ENCODE measurements around the gene NELFE.
"Not testable (repeated sequence)": the region's sequence is repeated elsewhere in the genome, so short reads cannot be mapped to it uniquely, and the experiment has no call there.

The NELFE gene

DNA sequence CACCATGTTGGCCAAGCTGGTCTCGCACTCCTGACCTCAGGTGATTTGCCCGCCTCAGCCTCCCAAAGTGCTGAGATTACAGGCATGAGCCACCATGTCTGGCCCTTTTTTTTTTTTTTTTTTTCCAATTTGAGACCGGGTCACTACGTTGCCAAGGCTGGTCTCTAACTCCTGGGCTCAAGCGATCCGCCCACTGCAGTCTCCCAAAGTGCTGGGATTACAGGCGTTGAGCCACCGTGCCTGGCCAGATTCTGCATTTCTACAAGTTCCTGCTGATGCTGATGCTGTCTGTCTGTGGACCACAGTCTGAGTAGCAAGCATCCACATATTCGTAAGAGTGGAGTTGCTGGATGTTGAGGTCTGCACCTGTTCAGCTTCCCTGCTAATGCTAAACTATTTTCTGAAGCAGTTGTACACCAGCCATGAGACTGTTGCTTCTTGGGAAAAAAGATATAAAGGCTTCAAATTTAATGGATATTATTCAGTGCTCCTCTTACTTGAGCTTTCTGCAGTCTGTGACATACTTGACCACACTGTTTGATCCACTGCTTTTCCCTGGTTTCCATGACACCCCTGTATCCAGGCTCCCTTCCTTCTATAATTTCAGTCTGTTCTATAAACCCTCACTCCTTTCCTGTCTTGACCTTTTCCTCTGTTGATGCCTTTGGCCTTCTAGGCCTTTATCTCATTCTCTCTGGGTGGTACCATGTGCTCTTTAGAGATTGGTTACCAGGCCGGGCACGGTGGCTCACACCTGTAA is 46.8 kb downstream of the NELFE start:
- DNase-seq, result no peak

DNA sequence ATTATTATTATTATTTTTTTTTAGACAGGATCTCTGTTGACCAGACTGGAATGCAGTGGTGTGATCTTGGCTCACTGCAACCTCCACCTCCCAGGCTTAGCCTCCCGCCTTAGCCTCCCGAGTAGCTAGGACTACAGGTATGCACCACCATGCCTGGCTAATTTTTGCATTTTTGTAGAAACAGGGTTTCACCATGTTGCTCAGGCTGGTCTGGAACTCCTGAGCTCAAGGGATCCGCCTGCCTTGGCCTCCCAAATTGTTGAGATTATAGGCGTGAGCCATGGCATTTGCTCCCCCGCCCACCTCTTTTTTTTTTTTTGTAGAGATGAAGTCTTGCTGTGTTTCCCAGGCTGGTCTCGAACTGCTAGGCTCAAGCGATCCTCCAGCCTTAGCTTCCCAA is 49.5 kb downstream of the NELFE start:
- not testable (repeated sequence) for DNase-seq

DNA sequence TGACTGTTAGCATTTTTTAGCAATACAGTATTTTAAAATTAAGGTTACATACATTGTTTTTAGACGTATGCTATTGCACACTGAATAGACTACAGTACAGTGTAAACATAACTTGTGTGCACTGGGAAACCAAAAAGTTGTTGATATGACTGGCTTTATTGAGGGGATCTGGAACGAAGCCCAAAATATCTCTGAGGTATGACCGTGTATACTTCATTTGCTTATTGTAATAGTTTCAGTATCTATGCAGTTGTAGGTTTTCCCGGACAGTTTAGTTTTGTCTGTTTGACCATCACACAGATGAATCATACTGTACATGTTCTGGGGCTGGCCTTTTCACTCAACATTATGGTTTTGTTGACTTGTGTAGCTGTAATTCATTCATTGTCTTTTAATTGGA is 50.0 kb downstream of the NELFE start:
- DNase-seq, result peak; percentile 87

DNA sequence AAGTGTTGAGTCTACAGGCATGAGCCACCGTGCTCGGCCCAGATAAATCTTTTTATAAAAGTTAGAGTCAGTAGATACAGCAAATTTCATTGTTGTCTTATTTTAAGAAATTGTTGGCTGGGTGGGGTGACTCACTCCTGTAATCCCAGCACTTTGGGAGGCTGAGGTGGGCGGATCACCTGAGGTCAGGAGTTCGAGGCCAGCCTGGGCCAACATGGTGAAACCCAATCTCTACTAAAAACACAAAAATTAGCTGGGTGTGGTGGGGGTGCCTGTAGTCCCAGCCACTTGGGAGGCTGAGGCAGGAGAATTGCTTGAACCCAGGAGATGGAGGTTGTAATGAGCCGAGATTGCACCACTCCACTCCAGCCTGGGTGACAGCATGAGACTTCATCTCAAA is 50.5 kb downstream of the NELFE start:
- not testable (repeated sequence) for DNase-seq

DNA sequence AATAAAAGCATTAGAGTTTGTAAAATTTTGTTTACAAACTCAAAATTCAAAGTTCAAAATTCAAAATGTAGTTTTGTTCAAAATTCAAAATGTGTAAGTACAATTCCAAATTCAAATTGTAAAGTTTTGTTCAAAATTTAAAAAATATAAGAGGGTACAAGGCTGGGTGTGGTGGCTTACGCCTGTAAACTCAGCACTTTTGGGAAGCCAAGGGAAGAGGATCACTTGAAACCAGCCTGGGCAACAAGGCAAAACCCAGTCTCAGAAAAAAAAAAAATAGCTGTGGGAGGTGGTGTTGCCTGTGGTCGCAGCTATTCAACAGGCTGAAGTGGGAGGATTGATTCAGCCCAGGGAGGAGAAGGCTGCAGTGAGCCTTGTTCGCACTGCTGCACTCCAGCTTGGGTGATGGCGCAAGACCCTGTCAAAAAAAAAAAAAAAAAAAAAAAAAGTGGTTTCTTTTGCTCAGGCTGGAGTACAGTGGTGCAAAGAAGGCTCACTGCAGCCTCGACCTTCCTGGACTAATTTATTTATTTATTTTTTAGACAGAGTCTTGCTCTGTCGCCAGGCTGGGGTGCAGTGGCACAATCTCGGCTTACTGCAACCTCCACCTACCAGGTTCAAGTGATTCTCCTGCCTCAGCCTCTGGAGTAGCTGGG is 51.5 kb downstream of the NELFE start:
- DNase-seq, result peak; percentile 91

DNA sequence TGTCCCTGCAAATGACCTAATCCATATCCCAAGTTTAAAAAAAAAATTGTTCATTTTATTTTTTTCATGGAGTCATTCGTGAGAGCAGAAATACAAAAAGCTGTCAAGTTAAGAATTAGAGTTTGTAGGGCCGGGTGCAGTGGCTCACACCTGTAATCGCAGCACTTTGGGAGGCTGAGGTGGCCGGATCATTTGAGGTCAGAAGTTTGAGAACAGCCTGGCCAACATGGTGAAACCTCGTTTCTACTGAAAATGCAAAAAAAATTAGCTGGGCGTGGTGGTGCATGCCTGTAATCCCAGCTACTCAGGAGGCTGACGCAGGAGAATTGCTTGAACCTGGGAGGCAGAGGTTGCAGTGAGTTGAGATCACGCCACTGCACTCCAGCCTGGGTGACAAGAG is 52.0 kb downstream of the NELFE start:
- DNase-seq, result not testable (repeated sequence)

DNA sequence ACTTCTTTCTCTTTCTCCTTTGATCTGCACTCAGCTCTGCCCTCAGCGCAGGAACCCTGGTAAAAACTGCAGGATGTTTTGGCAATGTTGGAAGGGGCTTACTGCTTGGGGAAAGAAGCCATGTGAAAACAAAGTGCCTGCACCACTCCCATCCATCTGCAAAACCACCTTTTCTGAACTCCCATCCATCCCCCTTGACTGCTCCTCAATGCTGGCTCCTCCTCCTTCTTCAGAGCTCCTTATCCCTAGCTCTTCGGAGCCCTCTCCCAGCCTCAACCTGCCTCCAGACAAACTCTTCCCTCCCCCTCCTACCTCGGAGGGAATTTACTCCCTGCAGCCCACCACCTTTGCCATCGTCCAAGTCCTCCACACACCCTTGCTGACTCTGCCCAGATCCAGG is 52.6 kb downstream of the NELFE start:
- DNase-seq, result no peak

DNA sequence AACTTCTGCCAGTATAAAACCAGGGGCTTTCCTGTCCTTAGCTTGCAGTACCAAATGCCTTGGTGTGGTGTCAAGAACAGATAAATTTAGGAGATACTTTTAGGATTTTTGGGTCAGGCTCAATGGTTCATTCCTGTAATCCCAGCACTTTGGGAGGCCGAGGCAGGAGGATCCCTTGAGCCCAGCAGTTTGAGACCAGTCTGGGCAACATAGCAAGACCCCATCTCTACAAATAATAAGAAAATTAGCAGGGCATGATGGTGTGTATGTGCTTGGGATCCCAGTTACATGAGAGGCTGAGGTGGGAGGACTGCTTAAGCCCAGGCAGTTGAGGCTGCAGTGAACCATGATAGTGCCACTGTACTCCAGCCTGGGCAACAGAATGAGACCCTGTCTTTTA is 53.7 kb downstream of the NELFE start:
- DNase-seq, result no peak

DNA sequence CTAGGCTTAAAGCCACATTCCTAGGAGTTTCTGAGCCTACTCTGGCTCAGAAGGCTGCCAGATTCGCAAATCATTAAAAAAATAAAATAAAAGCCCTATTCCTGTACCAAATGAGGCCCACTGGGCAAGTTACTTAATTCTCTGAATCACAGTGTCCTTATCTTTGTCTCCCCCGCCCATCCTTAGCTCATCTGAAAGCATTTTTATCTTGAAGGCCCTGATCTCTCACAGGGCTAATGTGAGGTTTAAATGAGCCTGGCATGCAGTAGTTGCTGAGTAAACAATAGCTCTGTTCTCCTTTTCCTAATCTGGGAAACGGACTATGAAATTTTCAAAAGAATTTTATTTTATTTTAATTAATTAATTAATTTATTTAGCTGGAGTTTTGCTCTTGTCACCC is 54.8 kb downstream of the NELFE start:
- no peak for DNase-seq

Measured in inflammatory macrophage treated with lipopolysaccharide for 4 hours (primary cell).